ENCODE results near the gene STXBP6. TPM values are rescaled to one million over a fixed set of nuclear protein-coding genes. Genes with fewer than 3 reads are reported as not detected.

The STXBP6 gene
- total and polyA plus RNA-seq, 5 experiments from 2014 or later: 0.61 TPM; not detected in 4

DNA sequence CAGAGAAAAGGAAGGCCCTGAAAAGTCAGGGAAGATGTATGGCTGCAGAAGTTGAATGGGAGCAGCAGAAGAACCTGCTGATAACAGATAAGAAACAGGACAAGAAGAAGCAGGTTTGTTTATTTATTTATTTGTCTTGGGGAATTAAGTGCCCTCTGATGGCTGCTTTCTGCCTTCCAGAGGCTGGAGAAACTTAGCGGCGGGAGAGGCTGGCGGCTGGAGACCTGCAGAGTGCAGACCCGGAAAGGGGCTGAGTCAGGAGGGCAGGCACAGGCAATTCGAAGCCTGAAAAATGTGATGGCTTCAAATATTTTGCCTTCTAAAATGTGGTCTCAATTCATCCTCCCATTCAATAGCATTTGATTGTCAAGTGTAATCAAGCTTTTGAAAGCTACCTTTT is 247.7 kb downstream of the STXBP6 start:
- Mint-ChIP-seq H3K27me3 (peaks cover 4 to 19% (median 8%) of the 10 kb centered on the region in 5 donors), H3K36me3 (no peaks in the 10 kb centered on the region), H3K9me3 (no peaks in the 10 kb centered on the region), H3K27ac (no peak overlapping the region), H3K4me3 (no peak overlapping the region), H3K4me1 (peaks cover 0 to 2% (median under 1%) of the 10 kb centered on the region in 4 donors)
- POLR2A ChIA-PET: no interaction called here
- ATAC-seq (no peak), DNase-seq (no peak)

DNA sequence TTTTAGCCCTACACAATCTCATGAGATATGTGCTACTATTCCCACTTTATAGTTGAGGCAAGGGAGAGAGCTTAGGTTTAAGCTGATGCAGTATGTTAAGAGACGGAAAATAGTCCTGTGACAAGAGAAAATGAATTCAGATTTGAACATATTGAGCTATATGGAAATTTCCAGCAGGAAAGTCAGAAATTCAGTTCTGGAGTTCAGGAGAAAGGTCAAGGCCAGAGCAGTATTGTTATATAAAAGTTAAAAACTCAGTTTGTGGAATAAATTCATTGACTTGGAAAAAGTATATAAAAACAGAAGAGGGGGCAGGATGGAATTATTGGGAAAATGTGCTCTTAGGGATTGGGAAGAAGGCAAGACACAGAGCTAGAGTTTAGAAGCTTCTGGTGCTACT is 248.9 kb downstream of the STXBP6 start:
- no peak overlapping the region for H3K4me3 Mint-ChIP-seq
- POLR2A ChIA-PET: no interaction called here
- ATAC-seq (no peak), DNase-seq (no peak)
- no peak overlapping the region for H3K27ac Mint-ChIP-seq
- H3K27me3 Mint-ChIP-seq: peaks cover 0 to 19% (median 4%) of the 10 kb centered on the region in 5 donors
- H3K36me3 Mint-ChIP-seq: no peaks in the 10 kb centered on the region
- peaks cover 0 to 2% (median under 1%) of the 10 kb centered on the region in 4 donors for H3K4me1 Mint-ChIP-seq
- no peaks in the 10 kb centered on the region for H3K9me3 Mint-ChIP-seq

DNA sequence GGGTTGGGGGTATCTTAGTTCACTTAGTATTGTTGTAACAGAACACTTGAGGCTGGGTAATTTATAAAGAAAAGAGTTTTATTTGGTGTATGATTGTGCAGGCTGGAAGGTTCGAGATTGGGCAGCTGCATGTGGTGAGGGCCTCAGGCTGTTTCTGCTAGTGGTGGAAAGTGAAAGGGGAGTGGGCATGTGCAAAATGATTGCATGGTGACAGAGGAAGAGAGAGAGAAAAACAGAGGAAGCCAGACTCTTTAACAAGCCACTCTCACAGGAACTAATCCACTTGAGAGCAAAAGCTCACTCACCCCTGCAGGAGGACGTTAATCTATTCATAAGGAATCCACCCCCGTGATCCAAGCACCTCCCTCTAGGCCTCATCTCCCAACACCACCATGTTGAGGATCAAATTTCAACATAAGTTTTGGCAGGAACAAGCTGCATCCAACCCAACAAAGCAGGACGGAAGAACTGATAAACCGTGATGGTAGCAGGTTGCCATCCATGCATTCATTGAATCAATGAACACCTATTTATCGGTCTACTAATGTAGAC is 251.0 kb downstream of the STXBP6 start:
- peaks cover 0 to 2% (median under 1%) of the 10 kb centered on the region in 4 donors for H3K4me1 Mint-ChIP-seq
- no peak for ATAC-seq
- POLR2A ChIA-PET: no interaction called here
- H3K27ac Mint-ChIP-seq: no peak overlapping the region
- peaks cover 4 to 35% (median 13%) of the 10 kb centered on the region in 5 donors for H3K27me3 Mint-ChIP-seq
- H3K9me3 Mint-ChIP-seq: no peaks in the 10 kb centered on the region
- no peaks in the 10 kb centered on the region for H3K36me3 Mint-ChIP-seq
- H3K4me3 Mint-ChIP-seq: no peak overlapping the region
- DNase-seq: no peak

DNA sequence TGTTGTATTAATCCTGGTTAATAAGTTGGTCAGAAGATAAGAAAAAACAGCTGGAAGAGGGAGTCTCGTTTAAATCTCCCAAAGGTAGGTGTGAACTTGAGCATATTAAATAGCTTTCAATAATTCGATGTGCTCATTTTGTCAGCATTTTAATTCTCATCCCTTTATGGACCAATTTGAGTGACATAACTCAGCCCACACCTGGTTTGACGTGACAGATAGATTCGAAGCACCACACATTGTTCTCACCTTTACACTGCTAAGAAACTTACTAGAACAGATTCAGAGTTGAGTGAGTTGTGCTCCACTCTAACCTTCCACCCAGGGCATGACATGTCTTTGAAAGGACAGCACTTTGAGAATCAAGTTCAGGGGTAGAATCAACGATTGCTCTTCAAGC is 254.5 kb downstream of the STXBP6 start:
- POLR2A ChIA-PET: no interaction called here
- Mint-ChIP-seq H3K9me3 (no peaks in the 10 kb centered on the region), H3K27me3 (peaks cover 7 to 34% (median 19%) of the 10 kb centered on the region in 5 donors), H3K4me1 (peaks cover 0 to 2% (median under 1%) of the 10 kb centered on the region in 4 donors), H3K36me3 (no peaks in the 10 kb centered on the region), H3K27ac (no peak overlapping the region), H3K4me3 (no peak overlapping the region)
- ATAC-seq: no peak
- no peak for DNase-seq

DNA sequence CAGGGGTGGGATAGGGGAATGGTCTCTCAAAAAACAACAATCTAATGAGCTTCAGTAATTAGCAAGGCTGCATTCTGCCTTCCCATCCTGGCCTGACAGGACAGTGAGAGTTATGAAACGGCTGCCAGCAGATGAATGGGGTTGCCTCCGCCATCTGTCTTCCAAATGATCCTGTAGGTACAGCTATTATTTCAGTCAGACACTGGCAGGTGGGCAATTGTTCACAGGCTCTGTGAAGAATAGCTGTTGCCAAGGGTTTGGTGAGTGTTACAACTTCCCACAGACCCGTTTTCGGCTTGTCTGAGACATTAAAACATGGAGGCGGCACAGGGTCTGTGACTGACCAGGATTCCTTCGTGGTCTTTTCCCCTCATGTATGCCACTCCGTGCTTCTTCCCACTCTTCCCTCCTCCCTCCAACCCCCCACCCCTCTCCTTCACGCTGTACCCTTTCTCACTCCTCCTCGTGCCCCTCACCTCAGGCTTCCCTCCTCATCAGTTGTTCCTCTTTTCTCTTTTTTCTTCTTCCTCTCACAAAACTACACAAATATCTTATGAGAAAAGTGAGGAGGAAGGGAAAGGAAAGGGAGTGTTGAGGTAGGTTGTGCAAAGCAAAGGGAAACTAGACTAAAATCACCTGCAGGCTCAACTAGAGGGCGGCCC is 255.2 kb downstream of the STXBP6 start:
- ATAC-seq: no peak
- POLR2A ChIA-PET: no interaction called here
- Mint-ChIP-seq H3K9me3 (no peaks in the 10 kb centered on the region), H3K27me3 (peaks cover 10 to 34% (median 19%) of the 10 kb centered on the region in 5 donors), H3K36me3 (no peaks in the 10 kb centered on the region), H3K4me3 (no peak overlapping the region), H3K4me1 (peaks cover 0 to 2% (median under 1%) of the 10 kb centered on the region in 4 donors), H3K27ac (no peak overlapping the region)
- DNase-seq: no peak

DNA sequence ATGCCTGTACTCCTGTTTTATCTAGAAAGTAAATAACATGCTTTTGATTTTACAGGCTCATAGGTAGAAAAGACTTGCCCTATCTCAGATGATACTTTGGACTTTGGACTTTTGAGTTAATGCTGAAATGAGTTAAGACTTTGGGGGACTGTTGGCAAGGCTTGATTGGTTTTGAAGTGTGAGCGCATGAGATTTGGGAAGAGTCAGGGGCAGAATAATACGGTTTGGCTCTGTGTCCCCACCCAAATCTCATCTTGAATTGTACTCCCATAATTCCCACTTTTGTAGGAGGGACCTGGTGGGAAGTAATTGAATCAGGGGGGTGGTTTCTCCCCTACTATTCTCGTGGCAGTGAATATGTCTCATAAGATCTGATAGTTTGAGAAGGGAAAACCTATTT is 259.8 kb downstream of the STXBP6 start:
- no peaks in the 10 kb centered on the region for H3K9me3 Mint-ChIP-seq
- no peak overlapping the region for H3K4me3 Mint-ChIP-seq
- ATAC-seq: no peak
- no peaks in the 10 kb centered on the region for H3K4me1 Mint-ChIP-seq
- no peaks in the 10 kb centered on the region for H3K36me3 Mint-ChIP-seq
- POLR2A ChIA-PET: no interaction called here
- no peak overlapping the region for H3K27ac Mint-ChIP-seq
- DNase-seq: no peak
- H3K27me3 Mint-ChIP-seq: peaks cover 13 to 40% (median 25%) of the 10 kb centered on the region in 5 donors

DNA sequence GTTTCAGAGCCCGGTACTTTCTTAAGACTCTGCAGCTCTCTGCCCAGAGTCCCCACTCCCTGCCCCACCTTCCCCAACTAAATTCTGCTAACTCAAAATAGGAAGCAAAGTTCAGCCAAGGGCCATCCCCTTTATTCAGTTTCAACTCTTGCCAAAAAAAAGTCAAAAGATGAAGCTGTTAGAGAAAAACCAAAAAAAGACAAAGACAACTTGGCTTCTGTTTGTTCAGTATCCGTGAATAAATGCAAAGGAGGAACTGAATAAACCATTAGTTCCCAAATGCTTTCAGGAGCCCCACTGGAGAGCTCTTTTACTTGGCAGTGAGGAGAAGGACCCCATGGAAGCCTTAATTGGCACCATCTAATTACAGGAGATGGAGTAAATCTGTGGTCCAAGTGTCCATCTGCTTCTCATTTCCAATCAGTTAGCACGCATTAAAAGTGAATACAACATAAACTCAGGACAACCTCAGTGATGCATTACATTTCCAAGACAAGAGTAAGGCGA is 260.5 kb downstream of the STXBP6 start:
- POLR2A ChIA-PET: no interaction called here
- Mint-ChIP-seq H3K27ac (no peak overlapping the region), H3K4me1 (no peaks in the 10 kb centered on the region), H3K36me3 (no peaks in the 10 kb centered on the region), H3K4me3 (no peak overlapping the region), H3K9me3 (no peaks in the 10 kb centered on the region), H3K27me3 (peaks cover 10 to 32% (median 20%) of the 10 kb centered on the region in 5 donors)
- DNase-seq (no peak), ATAC-seq (no peak)

DNA sequence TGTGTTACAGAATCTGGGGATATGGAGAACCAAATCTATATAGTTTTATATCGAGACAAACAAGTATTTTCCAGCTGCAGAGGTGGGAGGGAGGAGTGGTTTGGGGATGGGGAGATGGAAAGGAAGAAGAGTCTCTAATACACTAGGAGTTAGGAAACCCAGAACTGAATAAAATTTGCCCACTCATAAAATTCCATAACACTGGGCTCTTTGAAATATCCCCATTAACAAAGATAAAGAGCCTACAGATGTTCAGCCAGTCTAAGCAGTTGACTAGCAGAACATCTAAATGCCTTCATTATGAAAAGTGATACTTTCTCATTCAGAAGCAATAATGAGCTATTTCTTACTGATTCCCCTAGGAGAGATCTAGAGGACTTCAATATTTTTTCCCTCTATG is 264.2 kb downstream of the STXBP6 start:
- no peak for ATAC-seq
- Mint-ChIP-seq H3K4me1 (no peaks in the 10 kb centered on the region), H3K9me3 (no peaks in the 10 kb centered on the region), H3K27me3 (peaks cover 7 to 18% (median 9%) of the 10 kb centered on the region in 5 donors), H3K27ac (no peak overlapping the region), H3K4me3 (no peak overlapping the region), H3K36me3 (no peaks in the 10 kb centered on the region)
- no peak for DNase-seq
- POLR2A ChIA-PET: no interaction called here

DNA sequence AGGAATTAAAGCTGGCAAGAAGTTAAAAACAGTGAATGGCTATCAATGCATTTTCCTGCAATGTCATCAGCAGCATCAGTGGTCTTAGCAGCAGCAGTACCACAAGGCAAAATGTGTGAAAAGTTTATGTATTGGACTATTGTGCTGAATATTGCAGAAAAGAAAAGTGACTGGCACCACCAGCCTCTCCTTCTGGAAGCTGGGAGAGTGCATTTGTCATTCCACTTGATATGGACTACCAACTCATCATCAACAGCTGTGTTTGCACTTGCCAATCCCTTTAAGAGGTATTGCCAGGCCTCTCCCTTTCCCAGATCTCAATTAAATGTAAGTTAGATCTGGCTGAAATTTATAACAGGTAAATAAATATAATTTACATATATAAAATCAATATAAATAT is 265.0 kb downstream of the STXBP6 start:
- no peaks in the 10 kb centered on the region for H3K9me3 Mint-ChIP-seq
- H3K27ac Mint-ChIP-seq: no peak overlapping the region
- no peak overlapping the region for H3K4me3 Mint-ChIP-seq
- ATAC-seq (no peak), DNase-seq (no peak)
- peaks cover 3 to 25% (median 9%) of the 10 kb centered on the region in 5 donors for H3K27me3 Mint-ChIP-seq
- H3K4me1 Mint-ChIP-seq: no peaks in the 10 kb centered on the region
- POLR2A ChIA-PET: no interaction called here
- H3K36me3 Mint-ChIP-seq: no peaks in the 10 kb centered on the region

DNA sequence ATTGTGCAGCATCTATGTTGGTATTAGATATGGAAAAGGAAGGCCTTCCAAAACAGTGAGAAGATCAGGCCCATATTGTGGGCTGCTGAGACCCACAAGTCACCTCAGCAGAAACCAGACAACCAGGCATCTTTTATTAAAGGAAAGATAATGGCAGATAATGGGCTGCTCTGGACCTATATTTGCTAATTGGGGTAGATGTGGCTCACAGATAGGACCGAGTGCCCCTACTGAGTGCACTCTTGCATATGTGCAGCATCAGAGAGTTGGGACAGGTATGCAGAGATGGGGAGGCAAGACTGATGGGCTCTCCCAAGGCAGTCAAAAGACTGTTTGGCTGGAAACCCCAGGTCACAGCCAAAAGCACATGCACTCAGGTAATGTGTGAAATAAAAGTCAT is 266.2 kb downstream of the STXBP6 start:
- POLR2A ChIA-PET: no interaction called here
- no peaks in the 10 kb centered on the region for H3K36me3 Mint-ChIP-seq
- peaks cover 3 to 25% (median 9%) of the 10 kb centered on the region in 5 donors for H3K27me3 Mint-ChIP-seq
- H3K4me3 Mint-ChIP-seq: no peak overlapping the region
- ATAC-seq (no peak), DNase-seq (no peak)
- H3K4me1 Mint-ChIP-seq: no peaks in the 10 kb centered on the region
- no peak overlapping the region for H3K27ac Mint-ChIP-seq
- H3K9me3 Mint-ChIP-seq: no peaks in the 10 kb centered on the region

DNA sequence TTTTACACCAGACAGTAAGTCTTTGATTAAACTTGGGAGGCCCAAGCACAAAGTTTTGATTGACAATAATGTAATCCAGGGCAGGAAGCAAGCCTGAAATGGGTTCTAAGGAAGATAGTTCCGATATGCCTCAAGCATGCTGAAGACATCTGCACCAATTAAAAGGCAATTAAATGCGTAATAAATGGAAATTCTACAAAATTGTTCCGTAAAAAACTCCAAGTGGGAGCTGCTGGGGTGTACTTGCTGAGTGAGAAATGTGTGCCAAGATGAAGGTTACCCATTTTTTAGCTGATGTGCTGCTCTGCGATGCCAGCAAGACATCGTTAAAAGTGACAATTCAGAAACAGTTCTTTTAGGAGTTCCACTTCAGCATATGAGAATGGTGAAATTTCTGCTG is 269.7 kb downstream of the STXBP6 start:
- POLR2A ChIA-PET: no interaction called here
- ATAC-seq (no peak), DNase-seq (no peak)
- H3K4me1 Mint-ChIP-seq: no peaks in the 10 kb centered on the region
- no peaks in the 10 kb centered on the region for H3K36me3 Mint-ChIP-seq
- H3K27me3 Mint-ChIP-seq: peaks cover 0 to 32% (median 3%) of the 10 kb centered on the region in 5 donors
- H3K9me3 Mint-ChIP-seq: no peaks in the 10 kb centered on the region
- no peak overlapping the region for H3K27ac Mint-ChIP-seq
- H3K4me3 Mint-ChIP-seq: no peak overlapping the region

DNA sequence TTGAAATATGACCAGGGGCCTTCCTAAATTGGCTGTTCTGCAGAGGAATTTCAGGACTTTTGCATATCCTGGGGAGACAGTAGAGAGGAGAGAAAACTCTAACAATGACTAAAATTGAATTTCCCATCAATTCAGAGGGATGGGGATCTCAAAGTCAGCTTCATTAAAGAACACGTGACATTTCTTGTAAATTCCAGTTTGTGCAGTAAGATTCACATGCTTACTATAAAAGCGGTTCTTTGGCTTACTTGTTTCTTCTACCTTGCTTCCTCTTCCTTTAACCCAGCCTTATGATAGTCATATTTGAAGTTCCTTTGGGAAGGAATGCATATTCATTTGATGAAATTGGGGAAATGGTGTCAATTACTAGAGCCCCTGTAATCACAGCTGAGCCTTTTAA is 272.3 kb downstream of the STXBP6 start:
- POLR2A ChIA-PET: no interaction called here
- DNase-seq: no peak
- ATAC-seq: no peak
- Mint-ChIP-seq H3K27me3 (peaks cover 5 to 34% (median 12%) of the 10 kb centered on the region in 5 donors), H3K9me3 (no peaks in the 10 kb centered on the region), H3K4me1 (peaks cover 0 to 3% (median 0%) of the 10 kb centered on the region in 4 donors), H3K27ac (no peak overlapping the region), H3K36me3 (no peaks in the 10 kb centered on the region), H3K4me3 (no peak overlapping the region)

DNA sequence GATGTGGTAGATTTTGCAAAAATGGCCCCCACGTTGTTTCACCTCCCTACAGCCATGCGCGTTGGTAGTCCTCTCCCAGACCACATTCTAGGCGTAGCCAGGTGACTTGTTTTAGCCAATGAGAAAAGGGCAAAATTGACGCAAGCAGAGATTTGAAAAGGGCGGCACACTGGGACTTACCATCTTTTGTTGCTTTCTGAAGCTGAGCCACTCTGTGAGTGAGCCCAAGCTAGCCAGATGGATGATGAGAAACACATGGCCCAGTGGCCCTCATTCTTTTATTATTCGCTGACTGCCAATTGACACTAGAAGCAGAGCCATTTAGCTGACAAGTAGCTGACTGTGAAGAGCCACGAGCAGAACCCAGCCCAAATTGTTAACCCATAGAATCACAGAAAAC is 274.0 kb downstream of the STXBP6 start:
- Mint-ChIP-seq H3K4me1 (peaks cover 0 to 3% (median 0%) of the 10 kb centered on the region in 4 donors), H3K4me3 (no peak overlapping the region), H3K27ac (no peak overlapping the region), H3K27me3 (peaks cover 15 to 40% (median 21%) of the 10 kb centered on the region in 5 donors), H3K36me3 (no peaks in the 10 kb centered on the region), H3K9me3 (peaks cover 0 to 5% (median 0%) of the 10 kb centered on the region in 9 donors)
- DNase-seq: no peak
- POLR2A ChIA-PET: no interaction called here
- no peak for ATAC-seq

All from naive thymus-derived CD8-positive, alpha-beta T cell (primary cell).